A673 (cell line): ENCODE results near the gene NDST3.

ENCODE experiments used
- EZH2 ChIP-seq: fragments of 200-600 bp; sonication (generic); IDR thresholded peaks from 2 replicates; pipeline ENCODE4 v1.6.1; 2017; ENCODE audit warnings: borderline replicate concordance, low read depth, mild to moderate bottlenecking, mixed read lengths, antibody characterized with exemption, low read length; ENCODE audit not compliant: poor library complexity, severe bottlenecking
- TF ChIP-seq, protein P1 (sequence below): fragments of 300-800, 200-600 bp; sonication (generic); conservative IDR thresholded peaks from 2 replicates; pipeline ENCODE4 v1.5.1; 2017; ENCODE audit warnings: low read depth, mild to moderate bottlenecking, antibody characterized with exemption, low read length, moderate library complexity, mixed read lengths

DNA sequence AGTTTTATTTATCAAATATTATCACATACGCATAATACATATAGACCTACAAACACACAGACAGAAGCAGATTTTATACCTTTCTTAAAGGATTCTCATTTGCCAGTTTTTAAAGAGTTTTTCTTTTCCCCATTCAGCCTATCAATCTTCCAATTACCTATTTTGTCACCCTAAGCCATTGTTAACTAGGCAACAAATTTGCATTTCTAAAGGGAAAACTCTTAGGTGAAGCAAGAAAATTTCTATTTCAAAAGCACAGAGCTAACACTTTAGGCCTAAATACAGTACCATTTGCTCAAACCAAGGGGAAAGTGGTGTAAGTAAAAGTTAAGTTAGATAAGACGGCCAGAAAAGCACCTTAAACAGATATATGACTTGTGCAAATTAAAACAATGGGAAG, 156.6 kb downstream of the NDST3 start:
- TF ChIP-seq, protein P1, sequence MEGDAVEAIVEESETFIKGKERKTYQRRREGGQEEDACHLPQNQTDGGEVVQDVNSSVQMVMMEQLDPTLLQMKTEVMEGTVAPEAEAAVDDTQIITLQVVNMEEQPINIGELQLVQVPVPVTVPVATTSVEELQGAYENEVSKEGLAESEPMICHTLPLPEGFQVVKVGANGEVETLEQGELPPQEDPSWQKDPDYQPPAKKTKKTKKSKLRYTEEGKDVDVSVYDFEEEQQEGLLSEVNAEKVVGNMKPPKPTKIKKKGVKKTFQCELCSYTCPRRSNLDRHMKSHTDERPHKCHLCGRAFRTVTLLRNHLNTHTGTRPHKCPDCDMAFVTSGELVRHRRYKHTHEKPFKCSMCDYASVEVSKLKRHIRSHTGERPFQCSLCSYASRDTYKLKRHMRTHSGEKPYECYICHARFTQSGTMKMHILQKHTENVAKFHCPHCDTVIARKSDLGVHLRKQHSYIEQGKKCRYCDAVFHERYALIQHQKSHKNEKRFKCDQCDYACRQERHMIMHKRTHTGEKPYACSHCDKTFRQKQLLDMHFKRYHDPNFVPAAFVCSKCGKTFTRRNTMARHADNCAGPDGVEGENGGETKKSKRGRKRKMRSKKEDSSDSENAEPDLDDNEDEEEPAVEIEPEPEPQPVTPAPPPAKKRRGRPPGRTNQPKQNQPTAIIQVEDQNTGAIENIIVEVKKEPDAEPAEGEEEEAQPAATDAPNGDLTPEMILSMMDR = no peak
- TF ChIP-seq EZH2 = no peak
